SK-N-SH treated with all-trans-retinoic acid at 6 μM for 48 hours (cell line): ENCODE measurements around the gene GRIP1.

Experiments
- CREB5 ChIP-seq: fragments of 250-450 bp; sonication (Bioruptor Pico); IDR thresholded peaks from 2 replicates; pipeline ENCODE4 v1.5.1; 2020; ENCODE audit warnings: low read depth, mild to moderate bottlenecking, moderate library complexity
- ESRRG ChIP-seq: fragments of 250-450 bp; sonication (Bioruptor Pico); IDR thresholded peaks from 2 replicates; pipeline ENCODE4 v1.6.1; 2021; ENCODE audit warnings: mild to moderate bottlenecking
- OSR1 ChIP-seq: fragments of 250-450 bp; sonication (Bioruptor Pico); IDR thresholded peaks from 2 replicates; pipeline ENCODE4 v1.8.0; 2022; ENCODE audit warnings: moderate library complexity, mild to moderate bottlenecking, inconsistent platforms
- PATZ1 ChIP-seq: fragments of 250-450 bp; sonication (Bioruptor Pico); IDR thresholded peaks from 2 replicates; pipeline ENCODE4 v1.8.0; 2020; ENCODE audit warnings: mild to moderate bottlenecking, moderate library complexity, borderline replicate concordance
- TCF4 ChIP-seq: fragments of 250-450 bp; sonication (Bioruptor Pico); IDR thresholded peaks from 2 replicates; pipeline ENCODE4 v1.8.0; 2021; ENCODE audit warnings: mild to moderate bottlenecking, moderate library complexity, borderline replicate concordance
- TOX ChIP-seq: fragments of 250-450 bp; sonication (Bioruptor Pico); IDR thresholded peaks from 2 replicates; pipeline ENCODE4 v1.8.0; 2021; ENCODE audit warnings: mild to moderate bottlenecking, moderate library complexity, borderline replicate concordance
- ZFP30 ChIP-seq: fragments of 450-650 bp; formaldehyde crosslinking; IDR thresholded peaks from 2 replicates; pipeline ENCODE4 v1.5.0; 2022; ENCODE audit warnings: mild to moderate bottlenecking, moderate library complexity

- TF ChIP-seq PATZ1 (CRISPR knock-in tag) (no peak), ZFP30 (CRISPR knock-in tag) (no peak), TOX (CRISPR knock-in tag) (no peak), ESRRG (CRISPR knock-in tag) (no peak), TCF4 (CRISPR knock-in tag) (no peak), OSR1 (no peak), CREB5 (CRISPR knock-in tag) (no peak)
Observed at GRCh38 chr12:66549050-66549389, 129.9 kb downstream of the GRIP1 start.
